GM23338 (cell line): Measurements from ENCODE around the gene PRTFDC1. TPM values are rescaled to one million over a fixed set of nuclear protein-coding genes. Genes with fewer than 3 reads are reported as not detected.

Source experiments
- ATAC-seq: fragments of 200-7000 bp; cut with Tn5 transposase; 3 replicates; pipeline ENCODE4 v1.9.1; 2020
- DNase-seq: peaks from one replicate; pipeline ENCODE4 v3.0.0-alpha.2; 2015; ENCODE audit warnings: low spot score
- H2AFZ ChIP-seq: fragments of 200-600 bp; sonication (generic); 2 replicates; pipeline ENCODE4 v1.8.0; 2016; ENCODE audit warnings: antibody characterized with exemption, mild to moderate bottlenecking, moderate library complexity
- H3F3A ChIP-seq: fragments of 200-600 bp; sonication (generic); replicated peaks from 2 replicates; pipeline ENCODE4 v1.8.0; 2017; ENCODE audit warnings: antibody characterized with exemption, mixed run types, low read depth
- H3K27ac ChIP-seq: fragments of 200-600 bp; sonication (generic); 2 replicates; pipeline ENCODE4 v1.6.1; 2016; ENCODE audit warnings: low read depth
- H3K27me3 ChIP-seq: fragments of 200-600 bp; sonication (generic); 2 replicates; pipeline ENCODE4 v1.8.0; 2016; ENCODE audit warnings: mild to moderate bottlenecking, mixed run types, moderate library complexity; ENCODE audit not compliant: insufficient read depth
- H3K36me3 ChIP-seq: fragments of 200-600 bp; sonication (generic); 2 replicates; pipeline ENCODE4 v1.8.0; 2016; ENCODE audit warnings: mild to moderate bottlenecking; ENCODE audit not compliant: insufficient read depth
- H3K4me1 ChIP-seq: fragments of 200-600 bp; sonication (generic); 2 replicates; pipeline ENCODE4 v1.8.0; 2016; ENCODE audit warnings: mild to moderate bottlenecking, moderate library complexity; ENCODE audit not compliant: insufficient read depth
- H3K4me2 ChIP-seq: fragments of 200-600 bp; sonication (generic); 2 replicates; pipeline ENCODE4 v1.7.1; 2017; ENCODE audit warnings: mixed run types
- H3K4me3 ChIP-seq: fragments of 200-600 bp; sonication (generic); 2 replicates; pipeline ENCODE4 v1.6.1; 2016; ENCODE audit warnings: mixed run types
- H3K79me2 ChIP-seq: fragments of 200-600 bp; sonication (generic); replicated peaks from 2 replicates; pipeline ENCODE4 v1.8.0; 2017; ENCODE audit warnings: mild to moderate bottlenecking; ENCODE audit not compliant: insufficient read depth
- H3K9me2 ChIP-seq: fragments of 200-600 bp; sonication (generic); 2 replicates; pipeline ENCODE4 v1.8.0; 2017; ENCODE audit not compliant: insufficient read depth
- H4K20me1 ChIP-seq: fragments of 200-600 bp; sonication (generic); replicated peaks from 2 replicates; pipeline ENCODE4 v1.8.0; 2017; ENCODE audit warnings: mild to moderate bottlenecking; ENCODE audit not compliant: insufficient read depth
- H3K27ac Mint-ChIP-seq: 2 replicates; pipeline ENCODE4 v1.8.0; 2020; ENCODE audit warnings: inconsistent platforms, mild to moderate bottlenecking, moderate library complexity, mixed read lengths
- H3K27me3 Mint-ChIP-seq: 3 replicates; pipeline ENCODE4 v1.8.0; 2022; ENCODE audit warnings: low read depth, mild to moderate bottlenecking, moderate library complexity, mixed read lengths, inconsistent platforms; ENCODE audit not compliant: insufficient read depth, poor library complexity
- H3K36me3 Mint-ChIP-seq: 3 replicates; pipeline ENCODE4 v1.8.0; 2021; ENCODE audit warnings: low read depth, mild to moderate bottlenecking, inconsistent platforms, moderate library complexity, mixed read lengths
- H3K4me1 Mint-ChIP-seq: 3 replicates; pipeline ENCODE4 v1.8.0; 2020; ENCODE audit warnings: mild to moderate bottlenecking, inconsistent platforms, mixed read lengths
- H3K4me3 Mint-ChIP-seq: 3 replicates; pipeline ENCODE4 v1.8.0; 2021; ENCODE audit warnings: moderate library complexity, mild to moderate bottlenecking, inconsistent platforms, mixed read lengths
- H3K9me3 Mint-ChIP-seq: 3 replicates; pipeline ENCODE4 v1.8.0; 2020; ENCODE audit warnings: moderate library complexity, mild to moderate bottlenecking, inconsistent platforms, mixed read lengths
- CREB1 ChIP-seq: fragments of 250-450 bp; sonication (Bioruptor Pico); IDR thresholded peaks from 2 replicates; pipeline ENCODE4 v1.5.0; 2020; ENCODE audit warnings: low read depth, mild to moderate bottlenecking, moderate library complexity
- CTCF ChIP-seq, 2 experiments: fragments of 200-600 bp in 1 of 2; sonication (generic) in 1 of 2; conservative IDR thresholded peaks; 2 replicates each; pipeline versions ENCODE4 v1.5.1 to v1.6.1; 2016 to 2017; ENCODE audit warnings: antibody characterized with exemption in 2 of 2, low read depth in 2 of 2, mild to moderate bottlenecking in 2 of 2, moderate library complexity in 1 of 2
- EZH2 ChIP-seq: fragments of 200-600 bp; sonication (generic); IDR thresholded peaks from one replicate; pipeline ENCODE4 v1.8.0; 2017; ENCODE audit warnings: antibody characterized with exemption, mild to moderate bottlenecking, low read depth; ENCODE audit not compliant: unreplicated experiment
- JUNB ChIP-seq: IDR thresholded peaks from one replicate; pipeline ENCODE4 v1.6.1; 2016; ENCODE audit warnings: antibody characterized with exemption; ENCODE audit not compliant: unreplicated experiment
- NANOG ChIP-seq: IDR thresholded peaks from 2 replicates; pipeline ENCODE4 v1.6.1; 2016; ENCODE audit warnings: antibody characterized with exemption, borderline replicate concordance
- POLR2AphosphoS5 ChIP-seq: IDR thresholded peaks from 2 replicates; pipeline ENCODE4 v1.6.1; 2016; ENCODE audit warnings: antibody characterized with exemption, low read depth
- REST ChIP-seq: IDR thresholded peaks from one replicate; pipeline ENCODE4 v1.6.1; 2018; ENCODE audit warnings: antibody characterized with exemption; ENCODE audit not compliant: unreplicated experiment
- STAT1 ChIP-seq: IDR thresholded peaks from one replicate; pipeline ENCODE4 v1.6.1; 2016; ENCODE audit warnings: antibody characterized with exemption; ENCODE audit not compliant: unreplicated experiment
- ZNF114 ChIP-seq: fragments of 250-450 bp; sonication (Bioruptor Pico); IDR thresholded peaks from 2 replicates; pipeline ENCODE4 v1.5.0; 2020; ENCODE audit warnings: mild to moderate bottlenecking, moderate library complexity
- ZNF331 ChIP-seq: fragments of 250-450 bp; sonication (Bioruptor Pico); IDR thresholded peaks from 2 replicates; pipeline ENCODE4 v1.5.0; 2020; ENCODE audit warnings: low read depth, mild to moderate bottlenecking, moderate library complexity
- polyA plus RNA-seq: library from polyadenylated mRNA; unstranded; fragments of >200 nt; fragmentation: Nextera tagmentation; extraction: Ambion mirVana; gene quantifications from 2 replicates; pipeline ENCODE4 v1.2.1, GENCODE V29; 2016
- total RNA-seq: library from RNA; depleted of rRNA; stranded (reverse); fragments of >200 nt; shearing (Covaris generic); gene quantifications from 2 replicates; pipeline ENCODE4 v1.2.3, GENCODE V29; 2014

The PRTFDC1 gene
- total and polyA plus RNA-seq, 2 experiments from 2014 or later = 7.9 to 9.1 TPM

GRCh38 chr10:24991298-24991697, 38.9 kb upstream of the PRTFDC1 start:
- Histone ChIP-seq H4K20me1 (no peaks in the 10 kb centered on the region), H3K4me2 (no peak overlapping the region), H3F3A (no peaks in the 10 kb centered on the region), H2AFZ (no peak overlapping the region), H3K79me2 (no peaks in the 10 kb centered on the region), H3K27me3 (no peaks in the 10 kb centered on the region), H3K9me2 (no peaks in the 10 kb centered on the region), H3K36me3 (no peaks in the 10 kb centered on the region), H3K27ac (no peak overlapping the region), H3K4me3 (no peak overlapping the region), H3K4me1 (no peaks in the 10 kb centered on the region)
- Mint-ChIP-seq H3K27ac (no peak overlapping the region), H3K9me3 (no peaks in the 10 kb centered on the region), H3K4me3 (no peak overlapping the region), H3K36me3 (no peaks in the 10 kb centered on the region), H3K4me1 (no peaks in the 10 kb centered on the region), H3K27me3 (peaks cover 2% of the 10 kb centered on the region)
- no peak for TF ChIP-seq JUNB
- TF ChIP-seq CREB1 (CRISPR knock-in tag) = no peak
- TF ChIP-seq NANOG = no peak
- TF ChIP-seq STAT1 = no peak
- TF ChIP-seq ZNF331 = no peak
- DNase-seq (no peak), ATAC-seq (no peak)

GRCh38 chr10:24989867-24990266, 37.5 kb upstream of the PRTFDC1 start:
- Mint-ChIP-seq H3K27ac (no peak overlapping the region), H3K36me3 (no peaks in the 10 kb centered on the region), H3K4me1 (no peaks in the 10 kb centered on the region), H3K27me3 (peaks cover 5% of the 10 kb centered on the region), H3K4me3 (no peak overlapping the region), H3K9me3 (no peaks in the 10 kb centered on the region)
- Histone ChIP-seq H3K27me3 (no peaks in the 10 kb centered on the region), H2AFZ (no peak overlapping the region), H4K20me1 (no peaks in the 10 kb centered on the region), H3K4me2 (no peak overlapping the region), H3K36me3 (no peaks in the 10 kb centered on the region), H3K27ac (no peak overlapping the region), H3K9me2 (no peaks in the 10 kb centered on the region), H3K4me3 (no peak overlapping the region), H3K4me1 (no peaks in the 10 kb centered on the region), H3K79me2 (no peaks in the 10 kb centered on the region), H3F3A (no peaks in the 10 kb centered on the region)
- TF ChIP-seq ZNF331 = no peak
- no peak for TF ChIP-seq REST
- TF ChIP-seq CREB1 (CRISPR knock-in tag) = no peak
- ATAC-seq = no peak
- no peak for DNase-seq

GRCh38 chr10:24988831-24989640, 36.6 kb upstream of the PRTFDC1 start:
- no peaks in the 10 kb centered on the region for H3K4me1 ChIP-seq
- H3K27me3 ChIP-seq = no peaks in the 10 kb centered on the region
- TF ChIP-seq ZNF114 (CRISPR knock-in tag) = no peak
- no peak for TF ChIP-seq POLR2AphosphoS5
- TF ChIP-seq JUNB = no peak
- no peak for TF ChIP-seq ZNF331
- TF ChIP-seq CREB1 (CRISPR knock-in tag) = no peak
- no peak for TF ChIP-seq CTCF (conservative IDR thresholded peaks at IDR 0.05; ENCODE audit: low read depth in 2 of 2)
- no peak for TF ChIP-seq NANOG
- TF ChIP-seq EZH2 = no peak

More at GRCh38 chr10:24988831-24989640, 36.6 kb upstream of the PRTFDC1 start:
- no peak overlapping the region for H3K4me3 ChIP-seq
- H3F3A ChIP-seq = no peaks in the 10 kb centered on the region
- no peaks in the 10 kb centered on the region for H3K9me3 Mint-ChIP-seq
- peaks cover 2% of the 10 kb centered on the region for H3K27me3 Mint-ChIP-seq
- H3K79me2 ChIP-seq = no peaks in the 10 kb centered on the region
- H3K4me1 Mint-ChIP-seq = no peaks in the 10 kb centered on the region
- H3K36me3 ChIP-seq = no peaks in the 10 kb centered on the region
- no peaks in the 10 kb centered on the region for H3K9me2 ChIP-seq
- DNase-seq (no peak), ATAC-seq (no peak)
- no peak overlapping the region for H3K27ac ChIP-seq
- H3K36me3 Mint-ChIP-seq = no peaks in the 10 kb centered on the region
- H4K20me1 ChIP-seq = no peaks in the 10 kb centered on the region
- H3K4me2 ChIP-seq = no peak overlapping the region
- H3K27ac Mint-ChIP-seq = no peak overlapping the region
- H2AFZ ChIP-seq = no peak overlapping the region
- H3K4me3 Mint-ChIP-seq = no peak overlapping the region
